GM18526 (cell line): Measurements from ENCODE around the gene BAZ2B.

Experiments used
- POLR2A ChIP-seq: IDR thresholded peaks from 3 replicates; pipeline ENCODE4 v1.6.1; 2011; ENCODE audit not compliant: insufficient read length; ENCODE audit errors: extremely low read depth

Gene BAZ2B

DNA sequence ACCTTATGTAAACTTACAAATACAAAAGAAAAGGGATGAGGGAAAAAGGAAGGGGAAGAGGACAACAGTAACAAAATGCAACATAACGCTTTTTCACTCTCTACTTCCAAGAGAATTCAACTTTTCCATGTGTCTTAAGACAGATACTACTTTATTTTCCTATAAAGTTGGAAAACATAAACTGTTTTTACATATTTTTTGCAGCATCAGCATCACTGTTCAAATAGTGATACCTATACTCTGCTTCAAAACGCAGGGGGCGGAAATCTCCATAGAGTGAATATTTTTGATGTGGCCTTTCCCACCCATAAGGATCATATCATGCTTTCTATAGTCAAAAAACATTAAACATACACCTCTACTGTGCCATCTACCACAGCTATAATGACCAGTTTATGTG is 77.5 kb downstream of the BAZ2B start:
- TF ChIP-seq POLR2A: no peak

DNA sequence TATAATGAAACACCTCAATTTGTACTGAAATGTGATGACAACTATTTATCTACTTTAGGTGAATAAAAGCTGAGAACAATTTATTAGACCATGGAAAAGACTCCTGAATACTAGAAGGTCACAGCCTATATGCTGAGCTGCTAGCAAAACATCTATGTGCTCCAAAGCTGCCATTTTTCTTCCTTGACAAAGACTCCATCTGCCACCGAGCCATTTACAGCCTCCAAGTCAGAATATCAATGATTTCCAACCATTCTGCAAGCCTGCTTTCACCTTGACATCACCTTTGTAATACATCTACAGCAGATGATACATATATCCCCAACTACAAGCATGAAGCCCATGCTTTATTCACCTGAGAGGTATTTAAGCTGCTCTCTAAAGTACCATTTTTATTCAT is 84.9 kb downstream of the BAZ2B start:
- TF ChIP-seq POLR2A: no peak

DNA sequence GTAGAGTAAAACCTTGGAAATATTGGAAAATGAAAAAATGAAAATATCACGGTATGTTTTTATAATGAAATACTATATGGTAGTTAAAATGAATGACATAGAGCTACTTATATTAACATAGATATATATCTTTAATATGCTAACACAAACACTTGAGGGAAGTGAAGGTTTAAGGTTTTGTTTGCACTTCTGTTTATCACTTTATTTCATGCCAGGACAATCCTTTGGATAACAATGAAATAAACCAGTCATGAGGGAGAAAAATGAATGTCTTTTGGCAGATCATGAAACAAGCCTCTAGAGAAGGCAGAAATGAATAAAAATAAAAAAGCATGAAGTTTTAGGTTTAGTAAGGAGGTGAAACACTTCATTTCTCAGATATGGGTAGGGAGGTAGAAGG is 89.9 kb downstream of the BAZ2B start:
- no peak for TF ChIP-seq POLR2A

- TF ChIP-seq POLR2A: no peak
Measured at GRCh38 chr2:159525012-159525411, 91.3 kb downstream of the BAZ2B start.

GRCh38 chr2:159521272-159521671 is 95.1 kb downstream of the BAZ2B start:
- TF ChIP-seq POLR2A: no peak

GRCh38 chr2:159518321-159519005 is 97.9 kb downstream of the BAZ2B start:
- no peak for TF ChIP-seq POLR2A

GRCh38 chr2:159516241-159516758 is 100.0 kb downstream of the BAZ2B start:
- TF ChIP-seq POLR2A: peak; percentile 18

DNA sequence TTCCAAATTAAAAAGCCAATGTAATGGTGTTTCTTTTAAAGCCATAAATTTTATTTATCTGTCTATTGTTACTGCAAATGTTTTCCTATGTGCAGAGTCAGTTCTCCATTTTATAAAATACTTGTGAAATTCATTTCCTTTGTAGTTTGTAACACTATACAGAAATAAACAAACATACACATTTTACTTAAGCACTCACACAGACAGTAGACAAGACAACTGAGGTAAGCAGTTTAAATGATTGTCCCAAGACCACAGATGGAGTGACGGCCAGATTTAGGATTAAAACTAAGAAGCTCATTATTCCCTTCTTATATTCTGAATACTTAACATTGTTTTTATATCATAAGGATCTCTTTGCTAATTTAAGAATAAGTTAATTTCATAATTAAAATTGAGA is 100.9 kb downstream of the BAZ2B start:
- no peak for TF ChIP-seq POLR2A

GRCh38 chr2:159513745-159514144 is 102.6 kb downstream of the BAZ2B start:
- no peak for TF ChIP-seq POLR2A

DNA sequence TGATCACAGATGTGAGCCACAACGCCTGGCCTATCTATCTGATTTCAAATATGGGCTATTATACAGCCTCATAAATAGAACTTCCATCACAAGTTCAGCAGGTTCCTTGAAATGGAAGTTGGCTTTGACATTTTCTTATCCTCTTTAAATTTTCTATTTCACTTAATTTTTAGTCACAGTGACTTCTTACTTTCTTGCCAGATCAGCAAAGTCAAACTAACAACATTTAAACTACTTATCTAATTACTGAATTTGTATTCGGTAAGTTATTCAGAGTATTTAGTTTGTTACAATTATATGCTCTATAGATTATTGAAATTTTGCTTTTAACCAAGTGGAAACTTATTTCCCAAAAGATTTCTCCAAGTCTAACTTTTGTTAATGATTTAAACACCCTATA is 108.2 kb downstream of the BAZ2B start:
- no peak for TF ChIP-seq POLR2A

GRCh38 chr2:159506764-159507440 is 109.4 kb downstream of the BAZ2B start:
- no peak for TF ChIP-seq POLR2A

GRCh38 chr2:159506202-159506601 is 110.1 kb downstream of the BAZ2B start:
- TF ChIP-seq POLR2A: no peak

GRCh38 chr2:159505196-159505595 is 111.2 kb downstream of the BAZ2B start:
- TF ChIP-seq POLR2A: no peak

DNA sequence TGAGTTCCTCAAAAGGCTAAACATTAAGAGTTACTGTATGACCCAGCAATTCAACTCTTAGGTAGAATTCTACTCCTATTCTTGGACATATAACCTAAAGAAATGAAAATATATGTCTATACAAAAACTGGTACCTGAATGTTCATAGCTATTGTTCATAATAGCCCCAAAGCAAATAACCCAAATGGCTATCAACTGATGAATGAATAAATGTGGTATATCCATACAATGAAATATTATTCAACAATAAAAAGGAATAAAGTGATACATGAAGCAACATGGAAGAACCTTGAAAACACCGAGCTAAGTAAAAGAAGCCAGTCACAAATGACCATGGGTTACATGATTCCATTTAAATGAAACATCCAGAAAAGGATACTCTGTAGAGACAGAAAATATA is 114.6 kb downstream of the BAZ2B start:
- TF ChIP-seq POLR2A: no peak

DNA sequence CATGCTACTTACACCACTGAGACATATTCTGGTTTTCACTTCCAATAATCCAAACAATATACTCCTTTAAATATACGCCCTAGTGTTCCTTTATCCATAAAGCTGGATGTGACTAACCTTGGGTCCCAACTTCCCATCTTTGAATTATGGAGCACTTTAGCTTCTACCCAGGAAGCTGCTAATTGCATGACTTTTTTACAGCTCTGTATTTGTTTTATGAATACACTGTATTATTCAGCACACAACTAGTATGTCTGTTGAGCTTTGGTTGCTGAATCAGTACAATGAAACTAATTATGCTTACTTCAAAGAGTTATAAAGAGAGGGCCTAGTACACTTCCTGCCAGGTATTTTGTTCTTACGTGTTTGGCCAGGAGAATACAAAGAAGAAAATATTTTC is 118.5 kb downstream of the BAZ2B start:
- no peak for TF ChIP-seq POLR2A

DNA sequence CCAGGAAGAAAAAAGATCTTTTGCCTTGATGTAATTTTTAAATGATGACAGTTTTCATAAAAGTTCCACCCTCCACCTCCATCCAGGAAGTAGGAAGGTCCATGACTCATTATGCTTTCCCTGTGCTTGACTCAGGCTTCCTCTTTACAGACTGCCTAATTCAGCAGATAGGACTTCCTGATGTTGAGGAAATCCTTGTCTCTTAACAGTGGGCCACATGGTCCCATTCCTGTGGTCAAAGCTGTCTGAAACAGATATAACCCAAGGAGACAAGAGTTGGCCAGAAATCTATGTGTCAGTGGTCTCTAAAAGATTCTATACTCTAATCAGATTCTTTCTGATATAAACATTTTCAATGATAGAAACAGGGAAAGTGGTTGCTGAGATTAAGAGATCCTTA is 119.1 kb downstream of the BAZ2B start:
- TF ChIP-seq POLR2A: no peak

GRCh38 chr2:159489476-159489875 is 126.9 kb downstream of the BAZ2B start:
- TF ChIP-seq POLR2A: no peak
